Measurements from ENCODE around the gene BCAP31. TPM values are rescaled to one million over a fixed set of nuclear protein-coding genes. Genes with fewer than 3 reads are reported as not detected.

The BCAP31 gene
- 100 to 1,000 TPM; 110 to 236 (median 132) TPM for total RNA-seq

GRCh38 chrX:153724252-153725038 is at the start of gene BCAP31, which contains the start of gene ABCD1:
TSS of gene BCAP31 (minus strand) at chrX:153724387. CDS start at chrX:153723244, 1,143 bp downstream.
TSS of gene ABCD1 (plus strand) at chrX:153724856. CDS start at chrX:153725267, 411 bp downstream.
- DNase-seq (peak; percentile 88 to 98), ATAC-seq (ENCODE audit: low FRiP score in 2 of 2) (peak; percentile 90 to 91)
- H3K36me3 ChIP-seq, result peaks cover 0 to 20% (median 10%) of the 10 kb centered on the region in 4 donors
- TF ChIP-seq EP300 (IDR thresholded peaks at IDR 0.05) (no peak), POLR2AphosphoS5 (IDR thresholded peaks at IDR 0.05) (peak; percentile 58 to 91), CTCF (IDR thresholded peaks at IDR 0.05) (no peak), POLR2A (IDR thresholded peaks at IDR 0.05) (peak in 3 of 4 donors; percentile 39 to 86 (median 68))
- peak within 1 kb of the TSS; percentile 65 to 82 (median 72) for H3K4me3 ChIP-seq
- whole genome bisulfite sequencing, 2 donors, result 20% methylated on average over 48 of the region's 88 CpGs; no CpG with 5 or more reads in 1 of the 2 donors
- H3K27me3 ChIP-seq, result peaks cover 0 to 7% (median 0%) of the 10 kb centered on the region in 4 donors
- peak within 1 kb of the TSS; percentile 86 to 91 (median 89) for H3K27ac ChIP-seq
- H3K4me1 ChIP-seq, result peaks cover 41 to 50% (median 45%) of the 10 kb centered on the region in 4 donors
- H3K9me3 ChIP-seq, result peaks cover 0 to 9% (median 0%) of the 10 kb centered on the region in 4 donors

- Histone ChIP-seq H3K4me3 (no peak overlapping the region), H3K27ac (no peak overlapping the region), H3K4me1 (peaks cover 0 to 5% (median under 1%) of the 10 kb centered on the region in 4 donors), H3K27me3 (peaks cover 0 to 2% (median 0%) of the 10 kb centered on the region in 4 donors), H3K9me3 (no peaks in the 10 kb centered on the region), H3K36me3 (no peaks in the 10 kb centered on the region)
- ATAC-seq (ENCODE audit: low FRiP score in 2 of 2) (no peak), DNase-seq (peak in 1 of 2 donors; percentile 36)
- 95% methylated on average over 15 of the region's 23 CpGs; no CpG with 5 or more reads in 1 of the 2 donors for WGBS, 2 donors
- TF ChIP-seq POLR2AphosphoS5 (IDR thresholded peaks at IDR 0.05) (no peak), CTCF (IDR thresholded peaks at IDR 0.05) (no peak), EP300 (IDR thresholded peaks at IDR 0.05) (no peak), POLR2A (IDR thresholded peaks at IDR 0.05) (no peak)
Observed at GRCh38 chrX:153773218-153773611, 49.0 kb upstream of the BCAP31 start.

GRCh38 chrX:153772316-153773217 is 48.4 kb upstream of the BCAP31 start:
- H3K4me3 ChIP-seq, result no peak overlapping the region
- no peak overlapping the region for H3K27ac ChIP-seq
- H3K36me3 ChIP-seq, result no peaks in the 10 kb centered on the region
- ATAC-seq (ENCODE audit: low FRiP score in 2 of 2) (no peak), DNase-seq (peak in 1 of 2 donors; percentile 43)
- no peaks in the 10 kb centered on the region for H3K27me3 ChIP-seq
- 84 to 93% methylated on average over 8 to 21 of the region's 21 CpGs for WGBS, 2 donors
- no peak for TF ChIP-seq EP300 (IDR thresholded peaks at IDR 0.05)
- no peak for TF ChIP-seq POLR2AphosphoS5 (IDR thresholded peaks at IDR 0.05)
- TF ChIP-seq POLR2A (IDR thresholded peaks at IDR 0.05), result no peak
- no peak for TF ChIP-seq CTCF (IDR thresholded peaks at IDR 0.05)
- H3K9me3 ChIP-seq, result no peaks in the 10 kb centered on the region
- H3K4me1 ChIP-seq, result peaks cover 0 to 5% (median 1%) of the 10 kb centered on the region in 4 donors

- Histone ChIP-seq H3K36me3 (no peaks in the 10 kb centered on the region), H3K27ac (no peak overlapping the region), H3K4me3 (no peak overlapping the region), H3K9me3 (no peaks in the 10 kb centered on the region), H3K27me3 (no peaks in the 10 kb centered on the region), H3K4me1 (peaks cover 0 to 5% (median 1%) of the 10 kb centered on the region in 4 donors)
- peak in 1 of 2 donors; percentile 49 for DNase-seq
- WGBS, 2 donors, result 86 to 100% methylated on average over 1 to 31 of the region's 37 CpGs
- no peak for TF ChIP-seq EP300 (IDR thresholded peaks at IDR 0.05)
- no peak for TF ChIP-seq POLR2A (IDR thresholded peaks at IDR 0.05)
- no peak for TF ChIP-seq POLR2AphosphoS5 (IDR thresholded peaks at IDR 0.05)
- no peak for TF ChIP-seq CTCF (IDR thresholded peaks at IDR 0.05)
- ATAC-seq (ENCODE audit: low FRiP score in 2 of 2), result no peak
Observed at GRCh38 chrX:153771415-153772315, 47.5 kb upstream of the BCAP31 start.
